Activated CD4-positive, alpha-beta T cell treated with anti-CD3 and anti-CD28 coated beads for 36 hours (primary cell): ENCODE results near the gene EDA. TPM values are rescaled to one million over a fixed set of nuclear protein-coding genes. Genes with fewer than 3 reads are reported as not detected.
"Not testable (repeated sequence)": the region's sequence is repeated elsewhere in the genome, so short reads cannot be mapped to it uniquely, and the experiment has no call there.

Experiments used
- ATAC-seq: fragments of 200-7000 bp; cut with Tn5 transposase; one replicate; pipeline ENCODE4 v1.10.0; 2021; ENCODE audit warnings: mild to moderate bottlenecking, moderate library complexity
- CTCF ChIA-PET: fragments of 350-600 bp; sonication (Branson Sonifier 250); formaldehyde crosslinking; loops from one replicate; lab custom pipeline; 2021; ENCODE audit warnings: antibody characterized with exemption; lab: Charles Lee
- POLR2A ChIA-PET: fragments of 350-600 bp; sonication (Branson Sonifier 250); formaldehyde crosslinking; loops from one replicate; lab custom pipeline; 2021; ENCODE audit warnings: antibody characterized with exemption, inconsistent platforms; lab: Charles Lee
- DNase-seq: peaks from one replicate; pipeline ENCODE4 v3.0.0-alpha.2; 2020
- H3K27ac Mint-ChIP-seq: one replicate; pipeline ENCODE4 v1.8.0; 2021; ENCODE audit warnings: mixed read lengths
- H3K27me3 Mint-ChIP-seq: one replicate; pipeline ENCODE4 v1.8.0; 2021; ENCODE audit warnings: mixed read lengths
- H3K36me3 Mint-ChIP-seq: one replicate; pipeline ENCODE4 v1.8.0; 2021; ENCODE audit warnings: low read depth, mixed read lengths
- H3K4me1 Mint-ChIP-seq: one replicate; pipeline ENCODE4 v1.8.0; 2021; ENCODE audit warnings: mixed read lengths
- H3K4me3 Mint-ChIP-seq: one replicate; pipeline ENCODE4 v1.8.0; 2021; ENCODE audit warnings: mild to moderate bottlenecking, moderate library complexity, mixed read lengths
- H3K9me3 Mint-ChIP-seq: one replicate; pipeline ENCODE4 v1.8.0; 2021; ENCODE audit warnings: low read depth, mixed read lengths
- intact Hi-C, 2 experiments: fragments of 100-400 bp; cut with DNase I in 1 of 2; cut with micrococcal nuclease in 1 of 2; formaldehyde crosslinking; loops; one replicate each; pipeline versions ENCODE4 v1.14.2 to v1.15.1; 2022 to 2024; cut with DNase I, micrococcal nuclease
- total RNA-seq, 2 experiments: library from RNA; stranded (reverse); gene quantifications; one replicate each; pipeline ENCODE4 v1.2.3, GENCODE V29; 2021

The EDA gene
- total RNA-seq, 2 experiments from 2014 or later, result 0.73 to 1.1 TPM

GRCh38 chrX:69961365-69962072 lies 345.6 kb downstream of the EDA start:
- DNase-seq (no peak), ATAC-seq (peak; percentile 58)
- POLR2A ChIA-PET, result no interaction called here
- no peak overlapping the region for H3K4me3 Mint-ChIP-seq
- H3K27me3 Mint-ChIP-seq, result no peaks in the 10 kb centered on the region
- no peak overlapping the region for H3K27ac Mint-ChIP-seq
- peaks cover 5% of the 10 kb centered on the region for H3K4me1 Mint-ChIP-seq
- no peaks in the 10 kb centered on the region for H3K9me3 Mint-ChIP-seq
- intact Hi-C loops, result no loop called here
- no peaks in the 10 kb centered on the region for H3K36me3 Mint-ChIP-seq
- CTCF ChIA-PET, result no interaction called here

GRCh38 chrX:69968950-69969349 lies 353.0 kb downstream of the EDA start:
- no peak overlapping the region for H3K4me3 Mint-ChIP-seq
- H3K4me1 Mint-ChIP-seq, result no peaks in the 10 kb centered on the region
- no peaks in the 10 kb centered on the region for H3K36me3 Mint-ChIP-seq
- CTCF ChIA-PET, result no interaction called here
- intact Hi-C loops, result no loop called here
- H3K27me3 Mint-ChIP-seq, result no peaks in the 10 kb centered on the region
- ATAC-seq, result no peak
- POLR2A ChIA-PET, result no interaction called here
- no peaks in the 10 kb centered on the region for H3K9me3 Mint-ChIP-seq
- DNase-seq, result no peak
- H3K27ac Mint-ChIP-seq, result no peak overlapping the region

- H3K9me3 Mint-ChIP-seq, result no peaks in the 10 kb centered on the region
- ChIA-PET CTCF (no interaction called here), POLR2A (no interaction called here)
- H3K4me1 Mint-ChIP-seq, result no peaks in the 10 kb centered on the region
- H3K36me3 Mint-ChIP-seq, result no peaks in the 10 kb centered on the region
- no peak overlapping the region for H3K27ac Mint-ChIP-seq
- no peaks in the 10 kb centered on the region for H3K27me3 Mint-ChIP-seq
- intact Hi-C loops, result no loop called here
- ATAC-seq (no peak), DNase-seq (no peak)
- H3K4me3 Mint-ChIP-seq, result no peak overlapping the region
These were observed 353.5 kb downstream of the EDA start for GRCh38 chrX:69969460-69969859.

GRCh38 chrX:69987691-69988090 lies 371.8 kb downstream of the EDA start:
- no peak for ATAC-seq
- Mint-ChIP-seq H3K27ac (no peak overlapping the region), H3K9me3 (no peaks in the 10 kb centered on the region), H3K27me3 (no peaks in the 10 kb centered on the region), H3K4me3 (no peak overlapping the region), H3K4me1 (no peaks in the 10 kb centered on the region), H3K36me3 (no peaks in the 10 kb centered on the region)
- intact Hi-C loops, result no loop called here
- CTCF ChIA-PET, result no interaction called here
- DNase-seq, result no peak
- POLR2A ChIA-PET, result no interaction called here

GRCh38 chrX:69988955-69989394 lies 373.1 kb downstream of the EDA start:
- peak; percentile 30 for DNase-seq
- intact Hi-C loops, result no loop called here
- POLR2A ChIA-PET, result no interaction called here
- no peaks in the 10 kb centered on the region for H3K27me3 Mint-ChIP-seq
- H3K4me3 Mint-ChIP-seq, result no peak overlapping the region
- H3K4me1 Mint-ChIP-seq, result no peaks in the 10 kb centered on the region
- no peaks in the 10 kb centered on the region for H3K36me3 Mint-ChIP-seq
- ATAC-seq, result no peak
- no peaks in the 10 kb centered on the region for H3K9me3 Mint-ChIP-seq
- H3K27ac Mint-ChIP-seq, result no peak overlapping the region
- CTCF ChIA-PET, result interaction anchor here (1.0 kb wide), 1 partner anchor 41 kb away, joined by 3 read pairs; no protein-coding TSS in a partner anchor

GRCh38 chrX:69991685-69992084 lies 375.8 kb downstream of the EDA start:
- H3K9me3 Mint-ChIP-seq, result no peaks in the 10 kb centered on the region
- H3K27me3 Mint-ChIP-seq, result no peaks in the 10 kb centered on the region
- H3K36me3 Mint-ChIP-seq, result no peaks in the 10 kb centered on the region
- no peaks in the 10 kb centered on the region for H3K4me1 Mint-ChIP-seq
- no peak overlapping the region for H3K4me3 Mint-ChIP-seq
- no peak overlapping the region for H3K27ac Mint-ChIP-seq
- POLR2A ChIA-PET, result no interaction called here
- ATAC-seq (no peak), DNase-seq (no peak)
- intact Hi-C loops, result no loop called here
- CTCF ChIA-PET, result no interaction called here

- Mint-ChIP-seq H3K27ac (no peak overlapping the region), H3K36me3 (no peaks in the 10 kb centered on the region), H3K27me3 (no peaks in the 10 kb centered on the region), H3K4me3 (no peak overlapping the region), H3K9me3 (no peaks in the 10 kb centered on the region), H3K4me1 (no peaks in the 10 kb centered on the region)
- POLR2A ChIA-PET, result no interaction called here
- CTCF ChIA-PET, result interaction anchor here (0.6 kb wide), 1 partner anchor 93 kb away, joined by 3 read pairs; no protein-coding TSS in a partner anchor
- DNase-seq (no peak), ATAC-seq (no peak)
- intact Hi-C loops, result no loop called here
These were observed 377.6 kb downstream of the EDA start for GRCh38 chrX:69993494-69993893.

GRCh38 chrX:69995362-69996112 lies 379.6 kb downstream of the EDA start:
- no peak for ATAC-seq
- DNase-seq, result no peak
- ChIA-PET POLR2A (no interaction called here), CTCF (no interaction called here)
- intact Hi-C loops, result no loop called here
- Mint-ChIP-seq H3K9me3 (no peaks in the 10 kb centered on the region), H3K27ac (no peak overlapping the region), H3K36me3 (no peaks in the 10 kb centered on the region), H3K4me3 (no peak overlapping the region), H3K27me3 (no peaks in the 10 kb centered on the region), H3K4me1 (no peaks in the 10 kb centered on the region)

GRCh38 chrX:69996113-69996468 lies 380.2 kb downstream of the EDA start:
- Mint-ChIP-seq H3K4me1 (no peaks in the 10 kb centered on the region), H3K36me3 (no peaks in the 10 kb centered on the region), H3K4me3 (no peak overlapping the region), H3K27me3 (no peaks in the 10 kb centered on the region), H3K9me3 (no peaks in the 10 kb centered on the region), H3K27ac (no peak overlapping the region)
- POLR2A ChIA-PET, result no interaction called here
- DNase-seq (no peak), ATAC-seq (no peak)
- CTCF ChIA-PET, result no interaction called here
- intact Hi-C loops, result no loop called here

GRCh38 chrX:69998299-69998698 lies 382.4 kb downstream of the EDA start:
- CTCF ChIA-PET, H3K9me3 Mint-ChIP-seq, ATAC-seq, H3K27me3 Mint-ChIP-seq, H3K4me3 Mint-ChIP-seq, DNase-seq, H3K36me3 Mint-ChIP-seq, H3K27ac Mint-ChIP-seq, H3K4me1 Mint-ChIP-seq, intact Hi-C loops, POLR2A ChIA-PET: not testable (repeated sequence)

- H3K4me3 Mint-ChIP-seq, result no peak overlapping the region
- ATAC-seq, result no peak
- no peaks in the 10 kb centered on the region for H3K27me3 Mint-ChIP-seq
- no peak for DNase-seq
- H3K36me3 Mint-ChIP-seq, result no peaks in the 10 kb centered on the region
- H3K27ac Mint-ChIP-seq, result no peak overlapping the region
- no peaks in the 10 kb centered on the region for H3K4me1 Mint-ChIP-seq
- CTCF ChIA-PET, result no interaction called here
- intact Hi-C loops, result no loop called here
- POLR2A ChIA-PET, result no interaction called here
- no peaks in the 10 kb centered on the region for H3K9me3 Mint-ChIP-seq
These were observed 385.4 kb downstream of the EDA start for GRCh38 chrX:70001269-70001668.

- Mint-ChIP-seq H3K4me3 (no peak overlapping the region), H3K27ac (no peak overlapping the region), H3K27me3 (no peaks in the 10 kb centered on the region), H3K36me3 (no peaks in the 10 kb centered on the region), H3K4me1 (no peaks in the 10 kb centered on the region), H3K9me3 (no peaks in the 10 kb centered on the region)
- DNase-seq (no peak), ATAC-seq (no peak)
- intact Hi-C loops, result no loop called here
- POLR2A ChIA-PET, result no interaction called here
- CTCF ChIA-PET, result no interaction called here
These were observed 385.9 kb downstream of the EDA start for GRCh38 chrX:70001708-70002341.
